Posterior vena cava (tissue), 2 donors: Measurements from ENCODE around the gene NME5. TPM values are rescaled to one million over a fixed set of nuclear protein-coding genes. Genes with fewer than 3 reads are reported as not detected.
"Not testable (repeated sequence)": the region's sequence is repeated elsewhere in the genome, so short reads cannot be mapped to it uniquely, and the experiment has no call there.

Experiments
- DNase-seq: peaks from one replicate; pipeline ENCODE4 v3.0.0-alpha.2; 2020; ENCODE audit warnings: low spot score
- intact Hi-C, 2 donors: fragments of 100-400 bp; cut with DNase I; formaldehyde crosslinking; loops; one replicate each; pipeline versions ENCODE4 v1.14.1 to v1.14.2; 2022 to 2023
- total RNA-seq, 2 donors: library from RNA; stranded (reverse); fragmentation: NEBNext Ultra II Directional; extraction: Animal tissue kit (Norgen Biotek cat#: 25700); gene quantifications; one replicate each; pipeline ENCODE4 v1.2.1, GENCODE V29; 2021
- donor health status: DM: yes; HTN: yes; CAD: no.
- donor health status: DM: yes; HTN: yes; CAD: no.

NME5 gene
- total RNA-seq, 2 donors from 2014 or later: 1.5 to 2.3 TPM

GRCh38 chr5:138095100-138095907 is 43.9 kb downstream of the NME5 start:
- intact Hi-C loops: no loop called here
- DNase-seq: no peak

GRCh38 chr5:138093036-138093435 is 46.2 kb downstream of the NME5 start:
- intact Hi-C loops: no loop called here
- no peak for DNase-seq

- no peak for DNase-seq
- intact Hi-C loops: no loop called here
Measured at GRCh38 chr5:138092301-138092700, 46.9 kb downstream of the NME5 start.

GRCh38 chr5:138091685-138092084 is 47.5 kb downstream of the NME5 start:
- intact Hi-C loops: no loop called here
- no peak for DNase-seq

GRCh38 chr5:138083702-138084101 is 55.5 kb downstream of the NME5 start, which contains the start of gene WNT8A:
Gene WNT8A (plus strand): TSS chr5:138084033. CDS start chr5:138084128, 95 bp downstream.
- intact Hi-C loops: no loop called here
- no peak for DNase-seq

- intact Hi-C loops: no loop called here
- DNase-seq: no peak
Measured at GRCh38 chr5:138082033-138082432, 57.2 kb downstream of the NME5 start.

GRCh38 chr5:138078006-138078643 is 61.1 kb downstream of the NME5 start:
- intact Hi-C loops: no loop called here
- no peak for DNase-seq

GRCh38 chr5:138077064-138077696 is 62.0 kb downstream of the NME5 start:
- DNase-seq: no peak
- intact Hi-C loops: loop anchor here (1.0 to 2.0 kb wide), 2 partner anchors 39 to 56 kb away; no protein-coding TSS in a partner anchor

- DNase-seq, intact Hi-C loops: not testable (repeated sequence)
Measured at GRCh38 chr5:138070026-138070425, 69.2 kb downstream of the NME5 start.

- intact Hi-C loops: loop anchor here in 1 of 2 donors (2.0 kb wide), 2 partner anchors 32 to 440 kb away; no protein-coding TSS in a partner anchor
- DNase-seq: peak; percentile 88
Measured at GRCh38 chr5:138068742-138069600, 70.3 kb downstream of the NME5 start.

GRCh38 chr5:138067945-138068344 is 71.3 kb downstream of the NME5 start:
- intact Hi-C loops: loop anchor here in 1 of 2 donors (2.0 kb wide), 2 partner anchors 31 to 439 kb away; no protein-coding TSS in a partner anchor
- peak; percentile 50 for DNase-seq

Other genes starting within 250 kb of the NME5 start
- under 1 TPM in 1 of 2 donors, not detected in 1; 0.29 TPM for gene PKD2L2, start 250.0 kb downstream of the NME5 start, total RNA-seq
- 10 to 100 TPM; 70.3 to 70.9 TPM for gene FAM13B, start 106.3 kb downstream of the NME5 start, total RNA-seq
- not detected for gene WNT8A, start 55.4 kb downstream of the NME5 start, total RNA-seq
- gene BRD8, start 39.2 kb upstream of the NME5 start, total RNA-seq: 10 to 100 TPM; 28.8 to 31.4 TPM
- gene KIF20A, start 39.7 kb upstream of the NME5 start, total RNA-seq: 1 to 10 TPM in 1 of 2 donors, under 1 TPM in 1; 0.52 to 1.1 TPM
- gene CDC23, start 73.9 kb upstream of the NME5 start, total RNA-seq: 10 to 100 TPM; 14.0 to 18.0 TPM
- under 1 TPM in 1 of 2 donors, not detected in 1; 0.43 TPM for gene GFRA3, start 135.2 kb upstream of the NME5 start, total RNA-seq
- gene CDC25C, start 192.4 kb upstream of the NME5 start, total RNA-seq: not detected
- gene FAM53C, start 198.8 kb upstream of the NME5 start, total RNA-seq: 10 to 100 TPM; 18.7 to 20.7 TPM
- gene KDM3B, start 213.3 kb upstream of the NME5 start, total RNA-seq: 10 to 100 TPM; 49.7 to 54.5 TPM